ENCODE results near the gene WBP1L.

The WBP1L gene

DNA sequence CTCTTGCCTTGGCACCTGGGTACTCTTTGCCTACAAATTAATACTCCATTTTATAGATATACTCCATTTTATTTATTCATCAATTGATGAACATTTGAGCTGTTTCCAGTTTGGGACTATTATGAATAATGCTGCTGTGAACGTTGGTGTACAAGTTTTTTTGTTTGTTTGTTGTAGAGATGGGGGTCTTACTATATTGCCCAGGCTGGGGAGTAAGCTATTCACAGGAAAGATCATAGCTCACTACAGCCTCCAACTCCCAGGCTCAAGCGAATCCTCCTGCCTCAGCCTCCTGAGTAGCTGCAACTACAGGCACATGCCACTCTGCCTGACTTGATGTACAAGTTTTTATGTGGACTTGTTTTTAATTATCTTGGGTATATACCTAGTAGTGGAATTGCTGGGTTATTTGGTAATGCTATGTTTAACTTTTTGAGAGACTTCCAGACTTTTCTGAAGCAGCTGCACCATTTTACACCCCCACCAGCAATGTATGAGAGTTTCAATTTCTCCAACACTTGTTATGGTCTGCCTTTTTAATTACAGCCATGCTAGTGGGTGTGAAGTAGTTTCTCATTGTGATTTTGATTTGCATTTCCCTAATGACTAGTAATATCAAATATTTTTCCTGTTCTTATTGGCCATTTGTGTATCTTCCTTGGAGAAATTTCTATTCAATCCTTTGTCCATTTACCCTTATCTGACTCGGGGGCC, 15.9 kb downstream of the WBP1L start:
- no peak for FAIRE-seq

GRCh38 chr10:102761981-102762380, 18.2 kb downstream of the WBP1L start:
- no peak for FAIRE-seq

DNA sequence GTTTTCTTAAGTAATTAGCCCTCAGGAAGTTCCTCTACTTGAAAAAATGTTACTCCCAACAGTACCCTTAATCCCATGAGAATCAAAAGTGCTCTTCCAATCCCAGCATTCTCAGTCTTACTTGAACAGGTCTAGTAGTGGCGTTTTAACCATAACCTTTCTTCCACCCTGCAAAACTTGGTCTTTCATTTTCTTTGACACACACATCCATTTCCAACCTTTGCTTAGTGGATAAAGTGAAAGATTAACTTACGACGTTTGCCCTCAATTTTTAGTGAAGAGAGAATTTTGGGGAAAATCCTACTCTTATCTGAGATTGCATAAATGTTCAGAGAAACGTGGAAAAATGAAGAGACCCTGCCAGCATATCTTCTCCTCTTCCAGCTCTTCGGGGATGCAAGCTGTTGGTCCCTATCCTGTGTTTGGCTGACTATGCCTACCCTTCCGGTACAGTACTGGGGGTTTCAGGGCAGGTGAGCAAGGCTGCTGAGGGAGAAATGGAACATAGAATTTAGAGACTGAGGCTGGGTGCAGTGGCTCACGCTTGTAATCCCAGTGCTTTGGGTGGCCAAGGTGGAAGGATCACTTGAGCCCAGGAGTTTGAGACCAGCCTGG, 18.8 kb downstream of the WBP1L start:
- no peak for FAIRE-seq

DNA sequence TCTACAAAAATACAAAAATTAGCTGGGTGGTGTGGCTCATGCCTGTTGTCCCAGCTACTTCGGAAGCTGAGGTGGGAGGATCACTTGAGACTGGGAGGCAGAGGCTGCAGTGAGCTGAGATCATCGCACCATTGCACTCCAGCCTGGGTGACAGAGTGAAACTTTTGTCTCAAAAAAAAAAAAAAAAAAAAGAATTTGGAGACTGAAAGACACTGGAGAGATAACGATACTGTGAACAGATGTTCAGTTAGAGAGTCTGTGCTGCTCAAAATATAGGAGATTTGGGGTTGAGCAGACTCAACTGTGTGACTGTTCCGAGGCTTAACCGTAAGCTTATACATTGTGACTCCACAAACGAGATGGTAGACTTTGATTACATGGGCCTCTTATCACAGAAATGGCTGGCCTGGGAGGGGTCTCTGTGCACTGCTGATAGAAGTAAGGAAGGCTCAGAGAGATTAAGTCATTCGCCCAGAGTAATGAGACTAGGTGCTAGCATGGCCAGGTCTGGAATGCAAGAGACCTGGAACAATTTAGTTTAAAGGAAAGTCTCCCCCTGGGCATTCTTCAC, 19.4 kb downstream of the WBP1L start:
- FAIRE-seq: no peak

GRCh38 chr10:102764470-102765161, 20.9 kb downstream of the WBP1L start:
- no peak for FAIRE-seq

GRCh38 chr10:102765336-102765735, 21.6 kb downstream of the WBP1L start:
- FAIRE-seq: no peak

GRCh38 chr10:102767428-102768160, 23.8 kb downstream of the WBP1L start:
- no peak for FAIRE-seq

DNA sequence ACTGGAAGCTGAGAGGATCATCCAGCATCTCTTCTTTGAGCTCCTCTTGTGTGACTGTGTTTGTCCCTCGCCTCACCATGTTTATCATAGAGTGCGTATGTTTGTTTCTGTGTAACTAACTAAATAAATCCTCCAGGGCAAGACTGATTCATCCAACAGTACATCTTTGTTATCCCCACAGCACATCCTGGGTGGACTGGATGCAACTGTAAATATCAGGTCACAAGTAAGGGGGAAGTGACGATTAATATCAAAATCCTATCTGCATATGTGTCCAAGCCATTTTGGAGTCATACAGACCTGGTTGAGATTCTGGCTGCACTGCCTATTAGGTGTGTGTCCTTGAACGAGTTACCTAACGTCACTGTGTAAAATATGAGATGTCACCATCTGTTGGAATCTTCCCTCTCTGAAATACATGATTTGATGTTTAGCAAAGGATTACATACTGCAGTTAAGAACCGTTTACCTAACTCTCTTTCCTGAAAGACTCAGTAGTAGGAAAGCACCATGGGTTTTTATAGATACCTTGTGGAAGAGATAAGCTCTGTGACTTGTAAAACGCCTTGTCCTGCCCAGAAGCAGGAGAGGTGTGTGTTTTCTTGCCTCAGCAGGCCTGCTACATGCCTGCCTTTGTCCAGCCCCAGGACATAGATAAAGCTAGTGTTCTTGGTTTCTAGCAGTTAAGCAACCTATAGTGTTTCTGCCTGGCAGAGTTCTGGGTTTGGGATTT, 25.8 kb downstream of the WBP1L start:
- no peak for FAIRE-seq

GRCh38 chr10:102770108-102770482, 26.3 kb downstream of the WBP1L start:
- no peak for FAIRE-seq

- no peak for FAIRE-seq
Observed at GRCh38 chr10:102770792-102771191, 27.0 kb downstream of the WBP1L start.

- no peak for FAIRE-seq
Observed at GRCh38 chr10:102773320-102773719, 29.6 kb downstream of the WBP1L start.

- FAIRE-seq: no peak
Observed at GRCh38 chr10:102773986-102774385, 30.2 kb downstream of the WBP1L start.

GRCh38 chr10:102775201-102775934, 31.6 kb downstream of the WBP1L start:
- no peak for FAIRE-seq

GRCh38 chr10:102775935-102776669, 32.4 kb downstream of the WBP1L start:
- no peak for FAIRE-seq

- FAIRE-seq: peak; percentile 46
Observed at GRCh38 chr10:102776779-102777456, 33.2 kb downstream of the WBP1L start.

- FAIRE-seq: no peak
Observed at GRCh38 chr10:102777711-102778453, 34.1 kb downstream of the WBP1L start.

GRCh38 chr10:102778781-102779180, 35.0 kb downstream of the WBP1L start:
- no peak for FAIRE-seq

DNA sequence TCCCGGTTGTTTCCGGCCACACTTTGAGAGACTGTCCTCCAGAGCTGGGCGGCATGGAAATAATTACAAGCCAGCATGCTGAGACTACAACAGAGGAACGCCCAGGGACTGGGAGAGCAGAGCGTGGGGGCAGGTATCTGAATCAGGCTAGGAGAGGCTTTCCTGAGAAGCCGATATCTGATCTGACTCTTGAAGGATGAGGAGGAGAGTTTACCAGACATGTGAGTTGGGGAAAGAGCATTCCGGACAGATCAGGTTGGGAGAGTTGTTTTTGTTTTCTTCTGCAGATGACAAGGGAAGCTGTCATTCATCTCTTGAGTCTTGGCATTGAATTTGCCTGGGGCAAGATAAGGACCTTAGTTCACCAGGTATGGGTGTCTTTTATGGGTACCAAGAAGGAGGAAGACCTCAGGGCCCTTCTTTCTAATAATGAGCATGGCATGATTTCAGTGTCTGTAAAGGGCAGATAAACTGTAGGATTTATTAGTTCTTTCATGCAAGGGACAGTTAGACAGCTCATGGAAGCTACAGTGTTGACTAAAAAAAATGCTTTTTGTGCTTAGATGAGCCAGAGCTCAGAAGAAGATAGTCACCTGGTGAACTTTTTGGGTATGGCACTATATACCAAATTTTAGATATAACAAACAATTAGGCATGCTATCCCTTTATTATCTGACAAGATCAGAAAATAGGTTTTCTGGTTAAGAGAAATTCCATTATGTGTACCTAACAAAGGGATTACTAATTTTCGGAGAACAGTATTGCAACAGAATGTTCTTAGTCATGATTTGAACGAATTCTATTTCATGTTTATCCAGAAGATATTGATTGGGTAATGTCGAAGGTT, 36.2 kb downstream of the WBP1L start:
- no peak for FAIRE-seq

DNA sequence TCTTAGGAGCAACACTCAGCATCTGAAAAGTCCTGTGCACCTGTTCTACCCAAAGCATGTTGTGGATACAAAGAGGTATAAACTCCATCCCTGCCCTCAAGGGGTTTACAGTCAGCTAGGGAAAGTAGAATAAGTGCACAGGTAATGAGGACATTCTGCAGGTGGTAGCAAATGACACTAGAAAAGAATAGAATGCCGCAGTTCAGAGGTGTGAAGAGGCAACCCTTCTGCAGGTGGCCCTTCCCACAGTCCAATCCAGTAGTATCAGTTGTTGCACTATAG, 36.7 kb downstream of the WBP1L start:
- no peak for FAIRE-seq

All from endometrium (tissue), 2 donors.